ENCODE results near the gene RAPGEF6. TPM values are rescaled to one million over a fixed set of nuclear protein-coding genes. Genes with fewer than 3 reads are reported as not detected.
A peak's percentile ranks its signal among the peaks of the same experiment; 100 is the strongest.

The RAPGEF6 gene
- total RNA-seq, 1 experiment from 2014 or later = 17.4 TPM

- H3K9me3 ChIP-seq = no peaks in the 10 kb centered on the region
- Mint-ChIP-seq H3K4me3 (ENCODE audit: unreplicated experiment) (no peak overlapping the region), H3K27me3 (ENCODE audit: insufficient read depth, unreplicated experiment) (no peaks in the 10 kb centered on the region), H3K27ac (ENCODE audit: unreplicated experiment) (no peak overlapping the region), H3K9me3 (ENCODE audit: unreplicated experiment) (no peaks in the 10 kb centered on the region), H3K4me1 (ENCODE audit: low read depth, unreplicated experiment) (peaks cover 8% of the 10 kb centered on the region), H3K36me3 (ENCODE audit: insufficient read depth, unreplicated experiment) (peaks cover 32% of the 10 kb centered on the region)
- intact Hi-C loops (cut with micrococcal nuclease; ENCODE audit: unreplicated experiment) = no loop called here
- TF ChIP-seq, protein P1, sequence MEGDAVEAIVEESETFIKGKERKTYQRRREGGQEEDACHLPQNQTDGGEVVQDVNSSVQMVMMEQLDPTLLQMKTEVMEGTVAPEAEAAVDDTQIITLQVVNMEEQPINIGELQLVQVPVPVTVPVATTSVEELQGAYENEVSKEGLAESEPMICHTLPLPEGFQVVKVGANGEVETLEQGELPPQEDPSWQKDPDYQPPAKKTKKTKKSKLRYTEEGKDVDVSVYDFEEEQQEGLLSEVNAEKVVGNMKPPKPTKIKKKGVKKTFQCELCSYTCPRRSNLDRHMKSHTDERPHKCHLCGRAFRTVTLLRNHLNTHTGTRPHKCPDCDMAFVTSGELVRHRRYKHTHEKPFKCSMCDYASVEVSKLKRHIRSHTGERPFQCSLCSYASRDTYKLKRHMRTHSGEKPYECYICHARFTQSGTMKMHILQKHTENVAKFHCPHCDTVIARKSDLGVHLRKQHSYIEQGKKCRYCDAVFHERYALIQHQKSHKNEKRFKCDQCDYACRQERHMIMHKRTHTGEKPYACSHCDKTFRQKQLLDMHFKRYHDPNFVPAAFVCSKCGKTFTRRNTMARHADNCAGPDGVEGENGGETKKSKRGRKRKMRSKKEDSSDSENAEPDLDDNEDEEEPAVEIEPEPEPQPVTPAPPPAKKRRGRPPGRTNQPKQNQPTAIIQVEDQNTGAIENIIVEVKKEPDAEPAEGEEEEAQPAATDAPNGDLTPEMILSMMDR (IDR thresholded peaks at IDR 0.05; ENCODE audit: insufficient read depth in 1 of 2, low read depth in 1 of 2, low read length in 1 of 2, severe bottlenecking in 1 of 2, unreplicated experiment in 1 of 2) = no peak
- no peak for DNase-seq
- CTCF ChIA-PET = no interaction called here
- H3K4me1 ChIP-seq = peaks cover under 1% of the 10 kb centered on the region; the same call in 1 of the 2 replicates
- no TSS peak for BruUV-seq (replicated peaks)
- POLR2A ChIA-PET = no interaction called here
- no peak overlapping the region for H3K4me3 ChIP-seq (ENCODE audit: low read depth, low read length)
- no peaks in the 10 kb centered on the region for H3K27me3 ChIP-seq (replicated peaks; ENCODE audit: control insufficient read depth, insufficient read depth, low read length)
- no peaks in the 10 kb centered on the region; the same call in 1 of the 2 replicates for H3K36me3 ChIP-seq (ENCODE audit: control insufficient read depth, insufficient read depth, low read length)
Observed at GRCh38 chr5:131384616-131385214, 250.3 kb downstream of the RAPGEF6 start.

- Histone ChIP-seq H3K4me1 (peaks cover 6% of the 10 kb centered on the region; the same call in 1 of the 2 replicates), H3K27me3 (replicated peaks; ENCODE audit: control insufficient read depth, insufficient read depth, low read length) (no peaks in the 10 kb centered on the region), H3K4me3 (ENCODE audit: low read depth, low read length) (no peak overlapping the region), H3K9me3 (no peaks in the 10 kb centered on the region), H3K36me3 (ENCODE audit: control insufficient read depth, insufficient read depth, low read length) (no peaks in the 10 kb centered on the region; the same call in 1 of the 2 replicates)
- ChIA-PET CTCF (no interaction called here), POLR2A (no interaction called here)
- no peaks in the 10 kb centered on the region for H3K27me3 Mint-ChIP-seq (ENCODE audit: insufficient read depth, unreplicated experiment)
- TF ChIP-seq, protein P1 (IDR thresholded peaks at IDR 0.05; ENCODE audit: insufficient read depth in 1 of 2, low read depth in 1 of 2, low read length in 1 of 2, severe bottlenecking in 1 of 2, unreplicated experiment in 1 of 2) = no peak
- H3K9me3 Mint-ChIP-seq (ENCODE audit: unreplicated experiment) = no peaks in the 10 kb centered on the region
- no TSS peak for BruUV-seq (replicated peaks)
- no peak overlapping the region for H3K4me3 Mint-ChIP-seq (ENCODE audit: unreplicated experiment)
- intact Hi-C loops (cut with micrococcal nuclease; ENCODE audit: unreplicated experiment) = no loop called here
- no peak for DNase-seq
- H3K27ac Mint-ChIP-seq (ENCODE audit: unreplicated experiment) = no peak overlapping the region
- peaks cover 27% of the 10 kb centered on the region for H3K36me3 Mint-ChIP-seq (ENCODE audit: insufficient read depth, unreplicated experiment)
- peaks cover 8% of the 10 kb centered on the region for H3K4me1 Mint-ChIP-seq (ENCODE audit: low read depth, unreplicated experiment)
Observed at GRCh38 chr5:131384173-131384572, 250.9 kb downstream of the RAPGEF6 start.

DNA sequence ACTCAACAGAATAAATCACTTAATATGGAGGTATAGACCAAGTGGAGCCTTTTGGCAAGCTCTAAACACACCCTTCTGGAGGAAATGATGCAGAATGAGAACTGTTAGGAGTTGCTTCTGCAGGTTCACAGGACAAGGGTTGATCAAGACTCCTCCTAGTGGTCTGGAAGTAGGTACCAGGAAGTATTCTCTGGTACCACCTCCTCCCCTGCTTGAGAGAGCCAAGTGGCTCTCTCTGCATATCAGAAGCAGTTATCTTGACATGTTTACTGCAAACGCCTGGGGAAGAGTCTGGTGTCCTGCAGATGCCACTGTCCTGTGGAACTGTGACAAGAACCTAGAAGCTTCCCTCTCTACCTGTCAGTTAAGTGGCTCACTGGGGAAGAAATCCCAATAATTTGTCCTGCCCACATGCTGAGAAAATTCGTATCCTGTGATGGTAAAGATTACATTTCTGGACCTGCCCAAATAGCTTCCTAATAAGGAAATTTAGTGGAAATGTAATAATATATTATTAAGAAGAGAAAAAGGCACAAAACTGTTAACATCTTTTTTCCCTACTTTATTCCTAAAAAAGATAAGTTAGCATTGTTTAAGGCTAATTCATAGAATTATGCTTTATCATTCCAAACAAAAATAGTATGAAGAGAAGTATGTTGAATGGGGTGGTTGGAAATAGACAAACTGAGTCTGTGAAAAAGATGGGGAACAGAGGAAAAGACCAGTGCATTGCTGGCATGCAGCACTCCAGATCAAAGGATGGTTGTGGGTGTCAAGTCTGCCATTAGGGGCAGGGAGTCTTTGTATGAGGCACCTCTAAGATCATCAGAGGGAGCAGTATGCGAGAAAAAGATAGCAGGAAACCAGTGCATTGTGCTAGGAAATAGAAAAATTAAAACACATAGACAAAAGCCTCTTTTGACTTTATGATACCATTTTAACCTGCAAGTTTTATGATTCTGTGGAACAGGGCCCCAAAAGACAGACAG lies 252.3 kb downstream of the RAPGEF6 start:
- Histone ChIP-seq H3K36me3 (ENCODE audit: control insufficient read depth, insufficient read depth, low read length) (no peaks in the 10 kb centered on the region; the same call in 1 of the 2 replicates), H3K9me3 (no peaks in the 10 kb centered on the region), H3K4me1 (peaks cover 9% of the 10 kb centered on the region; the same call in 1 of the 2 replicates), H3K4me3 (ENCODE audit: low read depth, low read length) (no peak overlapping the region), H3K27me3 (replicated peaks; ENCODE audit: control insufficient read depth, insufficient read depth, low read length) (no peaks in the 10 kb centered on the region)
- intact Hi-C loops (cut with micrococcal nuclease; ENCODE audit: unreplicated experiment) = loop anchor here (1.0 to 2.0 kb wide), 5 partner anchors 94 to 231 kb away; partner anchors contain the start of gene HINT1
- Mint-ChIP-seq H3K4me1 (ENCODE audit: low read depth, unreplicated experiment) (peaks cover 8% of the 10 kb centered on the region), H3K27me3 (ENCODE audit: insufficient read depth, unreplicated experiment) (no peaks in the 10 kb centered on the region), H3K36me3 (ENCODE audit: insufficient read depth, unreplicated experiment) (peaks cover 23% of the 10 kb centered on the region), H3K27ac (ENCODE audit: unreplicated experiment) (no peak overlapping the region), H3K4me3 (ENCODE audit: unreplicated experiment) (no peak overlapping the region), H3K9me3 (ENCODE audit: unreplicated experiment) (no peaks in the 10 kb centered on the region)
- ChIA-PET POLR2A (no interaction called here), CTCF (interaction anchor here (0.6 to 1.3 kb wide), 6 partner anchors 70 to 217 kb away, joined by 3 to 9 read pairs (median 5); partner anchors contain the start of genes CDC42SE2 and HINT1)
- TF ChIP-seq, protein P1 (IDR thresholded peaks at IDR 0.05; ENCODE audit: insufficient read depth in 1 of 2, low read depth in 1 of 2, low read length in 1 of 2, severe bottlenecking in 1 of 2, unreplicated experiment in 1 of 2) = peak; percentile 63 to 81
- DNase-seq = peak; percentile 57 to 63
- BruUV-seq (replicated peaks) = no TSS peak
